ENCODE data around the gene DHX58. TPM values are rescaled to one million over a fixed set of nuclear protein-coding genes. Genes with fewer than 3 reads are reported as not detected.

The DHX58 gene
- total RNA-seq, 1 experiment from 2014 or later: 0.79 TPM

GRCh38 chr17:42132941-42133340 lies 20.4 kb upstream of the DHX58 start:
- BruUV-seq (replicated peaks): no TSS peak
- no peaks in the 10 kb centered on the region for H3K27me3 Mint-ChIP-seq (ENCODE audit: insufficient read depth, unreplicated experiment)
- H3K4me3 Mint-ChIP-seq (ENCODE audit: unreplicated experiment): no peak overlapping the region
- Histone ChIP-seq H3K4me3 (ENCODE audit: low read depth, low read length) (no peak overlapping the region), H3K9me3 (no peaks in the 10 kb centered on the region), H3K27me3 (replicated peaks; ENCODE audit: control insufficient read depth, insufficient read depth, low read length) (no peaks in the 10 kb centered on the region), H3K36me3 (ENCODE audit: control insufficient read depth, insufficient read depth, low read length) (peaks cover 6% of the 10 kb centered on the region; the same call in 1 of the 2 replicates), H3K4me1 (peaks cover 13% of the 10 kb centered on the region)
- H3K4me1 Mint-ChIP-seq (ENCODE audit: low read depth, unreplicated experiment): peaks cover 6% of the 10 kb centered on the region
- CTCF ChIA-PET: interaction anchor here (0.6 kb wide), 2 partner anchors 39 to 97 kb away, joined by 5 to 7 read pairs; no protein-coding TSS in a partner anchor
- peaks cover 54% of the 10 kb centered on the region for H3K36me3 Mint-ChIP-seq (ENCODE audit: insufficient read depth, unreplicated experiment)
- no peak for TF ChIP-seq CTCF (IDR thresholded peaks at IDR 0.05; ENCODE audit: insufficient read depth in 1 of 2, low read depth in 1 of 2, low read length in 1 of 2, severe bottlenecking in 1 of 2, unreplicated experiment in 1 of 2)
- intact Hi-C loops (cut with micrococcal nuclease; ENCODE audit: unreplicated experiment): no loop called here
- no peaks in the 10 kb centered on the region for H3K9me3 Mint-ChIP-seq (ENCODE audit: unreplicated experiment)
- no peak overlapping the region for H3K27ac Mint-ChIP-seq (ENCODE audit: unreplicated experiment)
- POLR2A ChIA-PET: no interaction called here
- DNase-seq: no peak

- no peak for TF ChIP-seq CTCF (IDR thresholded peaks at IDR 0.05; ENCODE audit: insufficient read depth in 1 of 2, low read depth in 1 of 2, low read length in 1 of 2, severe bottlenecking in 1 of 2, unreplicated experiment in 1 of 2)
- Histone ChIP-seq H3K4me1 (peaks cover 13% of the 10 kb centered on the region), H3K36me3 (ENCODE audit: control insufficient read depth, insufficient read depth, low read length) (peaks cover 6% of the 10 kb centered on the region; the same call in 1 of the 2 replicates), H3K4me3 (ENCODE audit: low read depth, low read length) (no peak overlapping the region), H3K27me3 (replicated peaks; ENCODE audit: control insufficient read depth, insufficient read depth, low read length) (no peaks in the 10 kb centered on the region), H3K9me3 (no peaks in the 10 kb centered on the region)
- intact Hi-C loops (cut with micrococcal nuclease; ENCODE audit: unreplicated experiment): no loop called here
- H3K9me3 Mint-ChIP-seq (ENCODE audit: unreplicated experiment): no peaks in the 10 kb centered on the region
- no peak overlapping the region for H3K4me3 Mint-ChIP-seq (ENCODE audit: unreplicated experiment)
- ChIA-PET POLR2A (no interaction called here), CTCF (interaction anchor here (1.2 kb wide), 1 partner anchor 8 kb away, joined by 3 read pairs; no protein-coding TSS in a partner anchor)
- no TSS peak for BruUV-seq (replicated peaks)
- H3K4me1 Mint-ChIP-seq (ENCODE audit: low read depth, unreplicated experiment): peaks cover 6% of the 10 kb centered on the region
- DNase-seq: no peak
- H3K27ac Mint-ChIP-seq (ENCODE audit: unreplicated experiment): no peak overlapping the region
- peaks cover 54% of the 10 kb centered on the region for H3K36me3 Mint-ChIP-seq (ENCODE audit: insufficient read depth, unreplicated experiment)
- H3K27me3 Mint-ChIP-seq (ENCODE audit: insufficient read depth, unreplicated experiment): no peaks in the 10 kb centered on the region
Observed at GRCh38 chr17:42131981-42132432, 19.5 kb upstream of the DHX58 start.

GRCh38 chr17:42131232-42131631 lies 18.7 kb upstream of the DHX58 start:
- Mint-ChIP-seq H3K27ac (ENCODE audit: unreplicated experiment) (no peak overlapping the region), H3K27me3 (ENCODE audit: insufficient read depth, unreplicated experiment) (no peaks in the 10 kb centered on the region), H3K4me3 (ENCODE audit: unreplicated experiment) (no peak overlapping the region), H3K36me3 (ENCODE audit: insufficient read depth, unreplicated experiment) (peaks cover 52% of the 10 kb centered on the region), H3K4me1 (ENCODE audit: low read depth, unreplicated experiment) (peaks cover 6% of the 10 kb centered on the region), H3K9me3 (ENCODE audit: unreplicated experiment) (no peaks in the 10 kb centered on the region)
- Histone ChIP-seq H3K27me3 (replicated peaks; ENCODE audit: control insufficient read depth, insufficient read depth, low read length) (no peaks in the 10 kb centered on the region), H3K36me3 (ENCODE audit: control insufficient read depth, insufficient read depth, low read length) (peaks cover 6% of the 10 kb centered on the region; the same call in 1 of the 2 replicates), H3K4me3 (ENCODE audit: low read depth, low read length) (no peak overlapping the region), H3K9me3 (no peaks in the 10 kb centered on the region), H3K4me1 (peaks cover 8% of the 10 kb centered on the region)
- ChIA-PET CTCF (interaction anchor here (1.2 to 1.4 kb wide), 3 partner anchors 9 to 91 kb away, joined by 3 to 5 read pairs (median 4); partner anchors contain the start of gene KCNH4), POLR2A (no interaction called here)
- intact Hi-C loops (cut with micrococcal nuclease; ENCODE audit: unreplicated experiment): no loop called here
- no peak for TF ChIP-seq CTCF (IDR thresholded peaks at IDR 0.05; ENCODE audit: insufficient read depth in 1 of 2, low read depth in 1 of 2, low read length in 1 of 2, severe bottlenecking in 1 of 2, unreplicated experiment in 1 of 2)
- no peak for DNase-seq
- BruUV-seq (replicated peaks): no TSS peak

Data from Caco-2 (cell line).